Parathyroid adenoma (tissue), 2 donors: ENCODE measurements around the gene UBQLNL.

Experiments
- H2AFZ ChIP-seq: fragments of 300-600 bp; sonication (generic); one replicate; pipeline ENCODE4 v1.7.0; 2017; ENCODE audit warnings: antibody characterized with exemption, mild to moderate bottlenecking
- H3K27ac ChIP-seq: fragments of 300-600 bp; sonication (generic); one replicate; pipeline ENCODE4 v1.7.0; 2017
- H3K27me3 ChIP-seq: fragments of 300-600 bp; sonication (generic); one replicate; pipeline ENCODE4 v1.7.0; 2017; ENCODE audit warnings: low read length; ENCODE audit not compliant: control insufficient read depth, insufficient read depth
- H3K36me3 ChIP-seq: fragments of 300-600 bp; sonication (generic); one replicate; pipeline ENCODE4 v1.7.0; 2017; ENCODE audit warnings: low read length; ENCODE audit not compliant: control insufficient read depth, insufficient read depth
- H3K4me1 ChIP-seq: fragments of 300-600 bp; sonication (generic); one replicate; pipeline ENCODE4 v1.7.0; 2017; ENCODE audit warnings: control low read depth
- H3K4me2 ChIP-seq: fragments of 300-600 bp; sonication (generic); one replicate; pipeline ENCODE4 v1.7.0; 2017; ENCODE audit warnings: low read length
- H3K4me3 ChIP-seq: fragments of 300-600 bp; sonication (generic); one replicate; pipeline ENCODE4 v1.7.0; 2017; ENCODE audit warnings: low read depth, low read length
- H3K79me2 ChIP-seq: fragments of 300-600 bp; sonication (generic); one replicate; pipeline ENCODE4 v1.7.0; 2017; ENCODE audit warnings: control low read depth
- H3K9ac ChIP-seq: fragments of 300-600 bp; sonication (generic); one replicate; pipeline ENCODE4 v1.7.0; 2017; ENCODE audit warnings: mild to moderate bottlenecking
- H3K9me3 ChIP-seq: fragments of 300-600 bp; sonication (generic); one replicate; pipeline ENCODE4 v1.7.0; 2017; ENCODE audit warnings: low read length; ENCODE audit not compliant: control insufficient read depth
- CTCF ChIP-seq: fragments of 300-600 bp; sonication (generic); IDR thresholded peaks from one replicate; pipeline ENCODE4 v1.7.0; 2017; ENCODE audit warnings: antibody characterized with exemption, mild to moderate bottlenecking
- donor health status: primary hyperparathyroidism.

UBQLNL gene

GRCh38 chr11:5516599-5516998 is at the start of gene UBQLNL:
TSS of gene UBQLNL (minus strand) at chr11:5516699. CDS start at chr11:5516441, 258 bp downstream.
- Histone ChIP-seq H3K9me3 (no peaks in the 10 kb centered on the region), H3K36me3 (no peaks in the 10 kb centered on the region), H3K27ac (no peak within 1 kb of the TSS), H3K4me1 (no peaks in the 10 kb centered on the region), H3K4me3 (no peak within 1 kb of the TSS), H3K4me2 (no peak within 1 kb of the TSS), H3K27me3 (no peaks in the 10 kb centered on the region), H3K9ac (no peak within 1 kb of the TSS), H2AFZ (no peak within 1 kb of the TSS), H3K79me2 (no peaks in the 10 kb centered on the region)
- TF ChIP-seq CTCF, result no peak

- Histone ChIP-seq H3K79me2 (no peaks in the 10 kb centered on the region), H3K4me3 (no peak overlapping the region), H3K4me1 (no peaks in the 10 kb centered on the region), H3K9me3 (no peaks in the 10 kb centered on the region), H3K4me2 (no peak overlapping the region), H3K27ac (no peak overlapping the region), H3K9ac (no peak overlapping the region), H3K36me3 (no peaks in the 10 kb centered on the region), H2AFZ (no peak overlapping the region), H3K27me3 (no peaks in the 10 kb centered on the region)
- no peak for TF ChIP-seq CTCF
Measured at GRCh38 chr11:5564259-5565019, 47.9 kb upstream of the UBQLNL start.

- Histone ChIP-seq H3K9me3 (no peaks in the 10 kb centered on the region), H3K27ac (no peak overlapping the region), H3K4me3 (no peak overlapping the region), H3K79me2 (no peaks in the 10 kb centered on the region), H3K27me3 (no peaks in the 10 kb centered on the region), H3K36me3 (no peaks in the 10 kb centered on the region), H3K4me2 (no peak overlapping the region), H3K9ac (no peak overlapping the region), H3K4me1 (no peaks in the 10 kb centered on the region), H2AFZ (no peak overlapping the region)
- no peak for TF ChIP-seq CTCF
Measured at GRCh38 chr11:5557751-5558150, 41.3 kb upstream of the UBQLNL start.

- H3K9ac ChIP-seq, result no peak overlapping the region
- no peaks in the 10 kb centered on the region for H3K36me3 ChIP-seq
- H3K79me2 ChIP-seq, result no peaks in the 10 kb centered on the region
- no peak overlapping the region for H3K4me2 ChIP-seq
- TF ChIP-seq CTCF, result no peak
- H2AFZ ChIP-seq, result no peak overlapping the region
- no peak overlapping the region for H3K27ac ChIP-seq
- no peak overlapping the region for H3K4me3 ChIP-seq
- no peaks in the 10 kb centered on the region for H3K27me3 ChIP-seq
- no peaks in the 10 kb centered on the region for H3K4me1 ChIP-seq
- no peaks in the 10 kb centered on the region for H3K9me3 ChIP-seq
Measured at GRCh38 chr11:5556596-5557188, 40.2 kb upstream of the UBQLNL start.
